22Rv1 (cell line): ENCODE data around the gene EPHB1.

Experiments used
- CTCF ChIP-seq: fragments of 450-650 bp; IDR thresholded peaks from 2 replicates; pipeline ENCODE4 v1.5.1; 2017; ENCODE audit warnings: mild to moderate bottlenecking
- ZFX ChIP-seq: fragments of 450-650 bp; IDR thresholded peaks from 2 replicates; pipeline ENCODE4 v1.6.1; 2017; ENCODE audit warnings: antibody characterized with exemption, borderline replicate concordance

- no peak for TF ChIP-seq CTCF
- no peak for TF ChIP-seq ZFX
Observed at GRCh38 chr3:134752761-134753461, 42.1 kb upstream of the EPHB1 start.
